Putamen (tissue), 1 donor: ENCODE results near the gene SERPINB1.
"Not testable (repeated sequence)": the region's sequence is repeated elsewhere in the genome, so short reads cannot be mapped to it uniquely, and the experiment has no call there.

Source experiments
- DNase-seq: peaks from one replicate; pipeline ENCODE4 v3.0.0-alpha.2; 2016; ENCODE audit warnings: low spot score

SERPINB1 gene

GRCh38 chr6:2866171-2866846 is 24.6 kb upstream of the SERPINB1 start:
- DNase-seq: no peak

GRCh38 chr6:2865694-2866151 is 24.1 kb upstream of the SERPINB1 start:
- DNase-seq: no peak

GRCh38 chr6:2865270-2865669 is 23.6 kb upstream of the SERPINB1 start:
- no peak for DNase-seq

GRCh38 chr6:2863901-2864300 is 22.2 kb upstream of the SERPINB1 start:
- DNase-seq: no peak

GRCh38 chr6:2862712-2863181 is 21.1 kb upstream of the SERPINB1 start:
- DNase-seq: no peak

- no peak for DNase-seq
Measured at GRCh38 chr6:2861822-2862164, 20.1 kb upstream of the SERPINB1 start.

GRCh38 chr6:2861060-2861821 is 19.6 kb upstream of the SERPINB1 start:
- no peak for DNase-seq

- DNase-seq: not testable (repeated sequence)
Measured at GRCh38 chr6:2860706-2861059, 19.0 kb upstream of the SERPINB1 start.

GRCh38 chr6:2859798-2860705 is 18.4 kb upstream of the SERPINB1 start:
- DNase-seq: not testable (repeated sequence)

- no peak for DNase-seq
Measured at GRCh38 chr6:2859185-2859700, 17.6 kb upstream of the SERPINB1 start.

GRCh38 chr6:2857580-2858337 is 16.1 kb upstream of the SERPINB1 start:
- no peak for DNase-seq

GRCh38 chr6:2857185-2857579 is 15.5 kb upstream of the SERPINB1 start:
- no peak for DNase-seq

GRCh38 chr6:2855061-2855519 is 13.4 kb upstream of the SERPINB1 start:
- DNase-seq: no peak

GRCh38 chr6:2854396-2854982 is 12.8 kb upstream of the SERPINB1 start:
- DNase-seq: peak; percentile 42

- DNase-seq: no peak
Measured at GRCh38 chr6:2853769-2854395, 12.2 kb upstream of the SERPINB1 start.

GRCh38 chr6:2853378-2853768 is 11.7 kb upstream of the SERPINB1 start:
- not testable (repeated sequence) for DNase-seq

- DNase-seq: no peak
Measured at GRCh38 chr6:2852921-2853322, 11.3 kb upstream of the SERPINB1 start.

- DNase-seq: no peak
Measured at GRCh38 chr6:2852514-2852855, 10.8 kb upstream of the SERPINB1 start.

GRCh38 chr6:2851727-2852513 is 10.3 kb upstream of the SERPINB1 start:
- DNase-seq: no peak
